GM20431 (cell line): Measurements from ENCODE around the gene TMEM92.

ENCODE experiments used
- in situ Hi-C: fragments of 300-500 bp; cut with MseI, MboI; formaldehyde crosslinking; loops from one replicate; pipeline ENCODE4 v1.15.0; 2020; ENCODE audit warnings: low sequenced_read_pairs; ENCODE audit not compliant: unreplicated experiment

The TMEM92 gene

GRCh38 chr17:50274142-50274896 is at the start of gene TMEM92:
Gene TMEM92 (plus strand): TSS chr17:50274466. CDS start chr17:50274502, 36 bp downstream.
- in situ Hi-C loops, result no loop called here

DNA sequence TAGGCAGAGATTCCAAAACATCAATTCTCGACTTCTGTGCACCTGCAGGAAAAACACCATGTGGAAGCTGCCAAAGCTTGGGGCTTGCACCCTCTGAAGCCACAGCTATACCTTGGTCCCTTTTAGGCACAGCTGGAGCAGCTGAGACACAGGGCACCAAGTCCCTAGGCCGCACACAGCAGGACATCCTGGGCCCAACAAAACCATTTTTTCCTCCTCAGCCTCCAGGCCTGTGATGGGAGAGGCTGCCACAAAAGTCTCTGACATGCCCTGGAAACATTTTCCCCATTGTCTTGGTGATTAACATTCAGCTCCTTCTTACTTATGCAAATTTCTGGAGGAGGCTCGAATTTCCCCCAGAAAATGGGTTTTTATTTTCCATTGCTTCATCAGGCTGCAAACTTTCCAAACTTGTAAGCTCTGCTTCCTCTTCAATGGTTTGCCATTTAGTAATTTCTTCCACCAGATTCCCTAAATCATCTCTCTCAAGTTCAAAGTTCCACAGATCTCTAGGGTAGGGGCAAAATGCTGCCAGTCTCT is 48.5 kb upstream of the TMEM92 start:
- in situ Hi-C loops, result no loop called here

DNA sequence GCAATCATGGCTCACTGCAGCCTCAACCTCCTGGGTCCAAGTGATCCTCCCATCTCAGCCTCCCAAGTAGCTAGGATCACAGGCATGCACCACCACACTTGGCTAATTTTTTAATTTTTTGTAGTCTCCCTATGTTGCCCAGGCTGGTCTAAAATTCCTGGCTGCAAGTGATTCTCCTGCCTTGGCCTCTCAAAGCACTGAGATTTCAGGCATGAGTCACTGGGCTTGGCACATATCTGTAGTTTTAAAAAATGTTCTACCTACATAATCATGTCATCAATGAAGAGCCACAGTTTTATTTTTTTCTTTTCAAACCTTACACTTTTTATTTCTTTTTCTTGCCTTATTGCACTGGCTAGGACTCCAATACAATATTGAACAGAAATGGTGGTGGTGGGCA is 39.7 kb upstream of the TMEM92 start:
- in situ Hi-C loops, result no loop called here

GRCh38 chr17:50237901-50238300 is 36.4 kb upstream of the TMEM92 start:
- in situ Hi-C loops, result no loop called here

DNA sequence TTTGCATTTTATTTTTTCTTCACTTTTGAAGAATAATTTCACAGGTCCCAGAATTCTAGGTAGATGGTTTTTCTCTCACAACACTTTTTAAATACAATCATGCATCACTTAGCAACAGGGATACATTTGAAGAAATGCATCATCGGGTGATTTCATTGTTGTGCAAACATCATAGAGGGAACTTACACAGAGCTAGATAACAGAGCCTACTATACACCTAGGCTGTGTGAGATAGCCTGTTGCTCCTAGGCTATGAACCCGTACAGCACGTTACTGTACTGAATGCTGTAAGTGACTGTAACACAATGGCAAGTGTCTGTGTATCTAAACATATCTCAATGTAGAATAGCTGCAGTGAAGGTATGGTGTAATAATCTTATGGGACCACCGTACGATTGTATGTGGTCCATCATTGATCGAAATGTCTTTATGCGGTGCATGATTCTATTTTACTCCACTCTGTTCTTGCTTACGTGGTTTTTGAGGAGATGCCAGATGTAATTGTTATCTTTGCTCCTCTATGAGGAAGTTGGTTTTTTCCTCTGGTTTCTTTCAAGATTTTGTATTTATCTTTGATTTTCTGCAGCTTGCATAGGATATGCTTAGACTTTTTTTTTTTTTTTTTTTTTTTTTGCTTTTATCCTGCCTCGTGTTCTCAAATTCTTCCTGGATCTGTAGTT is 35.5 kb upstream of the TMEM92 start:
- in situ Hi-C loops, result no loop called here

DNA sequence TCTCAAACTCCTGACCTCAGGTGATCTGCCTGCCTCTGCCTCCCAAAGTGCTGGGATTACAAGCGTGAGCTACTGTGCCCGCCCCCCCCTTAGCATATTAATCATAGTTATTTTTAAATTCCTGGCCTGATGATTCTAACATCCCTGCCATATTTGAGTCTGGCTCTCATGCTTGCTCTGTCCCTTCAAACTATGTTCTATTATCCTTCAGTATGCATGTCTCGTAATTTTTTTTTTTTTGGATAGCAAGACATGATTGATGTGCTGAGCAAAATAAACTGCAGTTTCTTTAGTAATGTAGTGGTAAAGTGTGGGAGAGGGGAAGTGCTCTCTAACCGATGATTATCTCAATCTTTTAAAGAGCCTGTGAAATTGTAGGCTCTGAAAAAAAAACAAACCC is 34.3 kb upstream of the TMEM92 start:
- in situ Hi-C loops, result no loop called here

DNA sequence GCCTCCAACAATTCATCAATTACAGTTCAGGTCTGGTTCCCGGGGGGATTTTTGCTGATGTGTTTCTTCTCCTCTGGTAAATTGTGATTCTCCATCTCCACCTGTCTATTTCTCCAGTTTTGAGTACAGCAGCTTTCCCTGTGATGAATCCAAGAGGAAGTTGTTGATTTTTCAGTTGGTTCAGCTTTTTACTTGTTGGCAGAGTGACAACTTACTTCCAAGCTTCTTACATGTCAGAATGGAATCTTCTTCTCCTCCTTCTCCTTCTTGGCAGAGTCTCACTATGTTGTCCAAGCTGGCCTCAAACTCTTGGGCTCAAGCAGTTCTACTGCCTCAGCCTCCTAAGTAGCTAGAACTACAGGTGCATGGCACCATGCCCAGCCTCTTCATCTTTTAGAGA is 33.4 kb upstream of the TMEM92 start:
- in situ Hi-C loops, result no loop called here

- in situ Hi-C loops, result no loop called here
Observed at GRCh38 chr17:50241431-50241830, 32.8 kb upstream of the TMEM92 start.

GRCh38 chr17:50244771-50245170 is 29.5 kb upstream of the TMEM92 start:
- in situ Hi-C loops, result no loop called here

DNA sequence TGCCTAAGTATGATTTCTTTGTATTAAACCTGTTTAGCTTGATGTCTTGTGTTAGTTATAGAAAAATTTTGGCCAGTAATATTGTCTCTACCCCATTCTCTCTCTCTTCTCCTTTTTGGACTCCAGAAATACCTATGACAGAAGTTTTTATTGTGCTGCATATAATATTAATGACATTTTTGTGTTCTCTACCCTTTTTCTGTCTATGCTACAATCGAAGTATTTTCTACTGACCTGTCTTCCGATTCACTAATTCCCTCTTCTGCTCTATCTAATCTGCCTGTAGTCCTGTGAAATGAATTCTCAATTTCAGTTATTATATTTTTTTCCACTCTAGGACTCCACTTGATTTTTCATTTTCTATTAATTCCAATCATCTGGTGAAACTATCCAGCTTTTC is 26.0 kb upstream of the TMEM92 start:
- in situ Hi-C loops, result no loop called here

DNA sequence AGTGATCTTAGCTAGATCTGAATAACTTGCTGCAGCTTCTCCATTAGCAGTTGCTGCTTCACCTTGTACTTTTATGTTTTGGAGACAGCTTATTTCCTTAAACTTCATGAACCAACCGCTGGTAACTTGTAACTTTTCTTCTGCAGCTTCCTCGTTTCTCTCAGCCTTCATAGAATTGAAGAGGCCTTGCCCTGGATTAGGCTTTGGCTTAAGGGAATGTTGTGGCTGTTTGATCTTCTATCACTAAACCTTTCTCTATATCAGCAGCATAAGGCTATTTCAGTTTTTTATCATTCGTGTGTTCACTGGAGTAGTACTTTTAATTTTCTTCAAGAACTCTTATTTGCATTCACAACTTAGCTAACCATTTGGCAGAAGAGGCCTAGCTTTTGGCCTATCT is 21.5 kb upstream of the TMEM92 start:
- in situ Hi-C loops, result no loop called here

DNA sequence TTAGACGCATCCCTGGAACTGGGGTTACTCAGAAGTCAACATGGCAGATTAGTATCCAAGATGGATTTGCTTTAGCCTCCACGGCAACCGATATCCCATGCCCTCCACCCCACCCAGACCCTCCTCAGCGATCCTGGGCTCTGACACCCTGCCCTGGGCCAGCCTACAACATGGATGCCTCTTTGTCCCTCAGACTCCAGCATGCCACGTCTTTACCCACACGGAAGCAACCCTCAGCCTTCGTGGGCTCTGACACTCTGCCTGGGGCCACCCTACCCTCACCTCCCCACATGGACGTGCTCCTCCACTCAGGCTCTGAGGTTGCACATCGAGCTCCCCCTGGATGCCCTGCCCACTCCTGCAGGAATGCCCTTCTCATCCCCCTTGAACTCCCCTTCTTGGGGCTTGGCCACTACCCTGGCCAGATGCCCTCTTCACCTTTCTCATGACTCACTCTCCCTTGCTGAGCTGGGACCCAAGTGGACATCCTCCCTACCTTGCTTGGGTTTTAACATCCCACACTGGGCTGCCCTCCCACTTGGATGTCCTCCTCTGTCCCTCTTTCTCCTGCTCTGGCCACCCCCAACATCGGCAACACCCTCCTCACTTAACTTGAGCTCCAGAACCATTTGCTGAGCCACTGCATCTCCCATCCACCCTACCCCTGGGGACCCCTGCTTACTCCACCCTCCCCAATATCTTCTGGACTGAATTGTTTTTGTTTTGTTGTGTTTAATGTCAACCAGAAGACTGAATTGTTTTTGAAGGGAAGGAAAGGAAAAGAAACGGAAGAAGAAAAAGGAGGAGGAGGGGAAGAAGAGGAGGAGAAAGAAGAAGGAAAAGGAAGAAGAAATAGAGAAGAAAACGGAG is 18.3 kb upstream of the TMEM92 start:
- in situ Hi-C loops, result no loop called here

DNA sequence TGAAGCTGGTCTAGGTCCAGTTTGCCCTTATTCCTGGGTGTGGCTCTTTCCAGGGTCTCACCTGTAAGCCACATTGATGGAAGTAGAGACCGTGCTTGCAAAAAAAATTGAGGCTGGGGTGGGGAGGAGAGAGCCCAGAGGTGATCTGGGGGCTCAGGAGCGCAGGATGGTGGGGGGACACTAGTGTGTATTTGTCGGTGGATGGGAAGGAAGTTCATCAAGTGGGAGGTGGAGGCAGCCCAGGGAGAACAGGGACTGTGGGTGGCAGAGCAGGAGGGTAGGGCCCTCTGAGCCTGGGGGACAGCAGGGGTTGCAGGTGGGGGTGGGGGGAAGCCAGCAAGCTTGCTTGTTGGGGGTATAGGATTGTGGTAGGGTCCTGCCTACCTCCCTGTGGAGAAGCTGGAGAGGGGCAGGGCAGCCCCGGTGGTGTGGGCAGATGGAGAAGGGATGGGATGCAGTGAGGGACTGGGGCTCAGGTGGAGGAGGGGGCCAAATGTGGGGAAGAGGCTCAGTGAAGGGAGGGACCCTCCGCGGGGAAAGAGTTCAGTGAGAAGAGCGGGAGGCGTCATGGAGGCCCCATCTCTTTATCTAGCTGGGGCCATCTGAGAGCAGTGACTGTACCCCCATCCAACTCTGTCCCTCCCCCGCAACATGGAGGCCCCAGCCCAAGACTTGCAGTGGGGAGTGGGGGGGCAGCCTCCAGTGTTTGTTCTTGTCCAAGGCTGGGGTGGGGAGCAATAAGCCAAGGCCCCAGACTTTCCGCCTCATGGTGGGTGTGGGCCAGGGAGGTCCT is 17.2 kb upstream of the TMEM92 start:
- in situ Hi-C loops, result no loop called here

GRCh38 chr17:50257676-50258224 is 16.5 kb upstream of the TMEM92 start:
- in situ Hi-C loops, result no loop called here

DNA sequence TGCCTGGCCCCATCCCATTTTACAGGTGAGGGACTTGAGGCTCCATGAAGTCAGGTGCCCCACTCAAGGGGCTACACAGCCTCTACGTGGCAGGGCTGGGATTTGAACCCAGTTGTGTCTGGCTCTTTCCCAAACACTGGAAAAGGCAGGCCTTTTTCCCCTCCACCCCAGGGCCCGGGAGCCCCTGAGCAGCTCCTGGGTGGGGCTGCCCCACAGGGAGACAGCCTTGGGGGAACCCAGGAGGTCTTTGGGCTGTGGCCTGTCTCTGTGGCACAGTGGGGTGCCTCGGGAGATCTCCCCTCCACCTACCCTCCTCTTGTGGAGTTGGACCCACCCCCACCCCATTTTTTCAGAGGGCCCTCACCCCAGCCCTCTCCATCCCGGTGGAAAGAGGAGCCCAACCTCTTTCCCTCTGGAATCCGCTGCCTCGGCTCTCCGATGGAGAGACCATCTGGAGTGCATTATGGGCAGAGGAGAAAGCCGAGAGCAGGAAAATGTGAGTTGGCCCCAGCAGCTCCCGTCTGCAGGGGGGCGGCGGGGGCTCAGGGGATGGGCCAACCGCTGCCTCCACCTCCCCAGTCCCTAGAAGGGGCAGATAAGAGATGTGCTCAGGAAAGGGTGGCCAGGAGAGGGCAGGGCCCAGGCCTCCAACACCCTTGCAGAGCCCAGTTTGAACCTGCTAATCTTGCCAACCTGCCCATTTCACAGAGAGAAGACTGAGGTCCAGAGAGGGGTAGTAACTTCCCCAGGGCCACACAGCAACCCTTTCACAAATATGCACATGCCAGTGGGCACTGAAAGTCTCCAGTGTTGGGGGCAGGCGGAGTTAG is 15.4 kb upstream of the TMEM92 start:
- in situ Hi-C loops, result no loop called here

- in situ Hi-C loops, result no loop called here
Observed at GRCh38 chr17:50259477-50260324, 14.6 kb upstream of the TMEM92 start.

DNA sequence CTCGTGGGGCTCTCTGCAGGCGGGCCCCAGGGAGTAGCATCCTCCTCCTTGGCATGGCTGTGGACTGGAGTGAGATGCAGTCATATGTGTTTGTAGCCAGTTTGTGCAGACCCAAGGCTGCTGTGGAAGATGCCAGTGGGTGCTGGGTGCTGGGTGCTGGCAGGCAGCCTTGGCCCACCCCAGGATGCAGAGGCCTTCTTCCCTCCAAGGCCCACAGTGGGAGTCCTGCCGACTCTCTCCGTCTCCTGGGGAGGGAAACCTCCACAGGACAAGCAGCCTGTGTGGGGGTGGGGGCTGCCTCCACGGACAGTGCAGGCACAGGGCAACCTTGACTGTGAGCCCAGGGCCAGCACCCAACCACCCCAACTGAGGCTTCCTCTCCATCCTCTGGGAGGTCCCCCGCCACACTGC is 13.8 kb upstream of the TMEM92 start:
- in situ Hi-C loops, result no loop called here
